D721Med (cell line): Measurements from ENCODE around the gene ACOT11.

Source experiments
- DNase-seq: peaks from one replicate; pipeline ENCODE4 v3.0.0; 2011; ENCODE audit warnings: low spot score; ENCODE audit not compliant: insufficient read length
- FAIRE-seq: peaks from 2 replicates; lab custom pipeline; 2011; peaks lifted over from hg19 to GRCh38; lab: Jason Lieb, UNC
- TF ChIP-seq, protein P1 (sequence below): IDR thresholded peaks from 2 replicates; pipeline ENCODE4 v1.5.1; 2012; ENCODE audit warnings: mild to moderate bottlenecking, control low read depth; ENCODE audit not compliant: insufficient read depth; ENCODE audit errors: missing control alignments

The ACOT11 gene

DNA sequence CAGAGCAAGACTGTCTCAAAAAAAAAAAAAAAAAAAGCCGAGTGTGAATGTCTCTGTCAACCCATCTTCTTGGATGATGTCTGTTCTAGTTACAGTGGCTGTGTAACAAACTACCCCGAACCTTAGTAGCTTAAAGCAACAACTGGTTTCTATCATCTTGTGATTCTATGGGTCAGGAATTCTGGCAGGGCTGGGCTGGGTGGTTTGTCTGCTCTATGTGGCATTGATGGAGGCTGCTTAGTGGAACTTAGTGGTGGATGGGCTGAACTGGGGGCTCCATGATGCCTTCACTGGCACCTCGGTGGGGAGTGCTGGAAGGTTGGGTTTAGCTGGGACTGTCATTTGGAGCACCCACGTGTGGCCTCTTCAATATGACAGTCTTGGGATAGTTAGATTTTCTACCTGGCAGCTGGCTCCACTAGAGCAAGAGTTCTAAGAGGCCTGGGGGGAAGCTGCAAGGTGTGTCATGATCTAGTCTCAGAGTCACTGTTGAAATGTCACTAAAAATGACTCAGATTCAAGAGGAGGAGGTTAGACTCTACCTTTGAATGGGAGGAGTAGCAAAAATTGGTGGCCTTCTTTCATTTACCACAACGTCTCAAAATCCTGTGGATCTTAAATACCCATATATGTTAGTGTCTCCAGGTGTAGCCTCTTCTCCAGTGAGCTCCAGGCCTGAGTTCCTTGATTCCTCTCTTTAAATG, 18.6 kb downstream of the ACOT11 start:
- FAIRE-seq (no peak), DNase-seq (no peak)
- TF ChIP-seq, protein P1, sequence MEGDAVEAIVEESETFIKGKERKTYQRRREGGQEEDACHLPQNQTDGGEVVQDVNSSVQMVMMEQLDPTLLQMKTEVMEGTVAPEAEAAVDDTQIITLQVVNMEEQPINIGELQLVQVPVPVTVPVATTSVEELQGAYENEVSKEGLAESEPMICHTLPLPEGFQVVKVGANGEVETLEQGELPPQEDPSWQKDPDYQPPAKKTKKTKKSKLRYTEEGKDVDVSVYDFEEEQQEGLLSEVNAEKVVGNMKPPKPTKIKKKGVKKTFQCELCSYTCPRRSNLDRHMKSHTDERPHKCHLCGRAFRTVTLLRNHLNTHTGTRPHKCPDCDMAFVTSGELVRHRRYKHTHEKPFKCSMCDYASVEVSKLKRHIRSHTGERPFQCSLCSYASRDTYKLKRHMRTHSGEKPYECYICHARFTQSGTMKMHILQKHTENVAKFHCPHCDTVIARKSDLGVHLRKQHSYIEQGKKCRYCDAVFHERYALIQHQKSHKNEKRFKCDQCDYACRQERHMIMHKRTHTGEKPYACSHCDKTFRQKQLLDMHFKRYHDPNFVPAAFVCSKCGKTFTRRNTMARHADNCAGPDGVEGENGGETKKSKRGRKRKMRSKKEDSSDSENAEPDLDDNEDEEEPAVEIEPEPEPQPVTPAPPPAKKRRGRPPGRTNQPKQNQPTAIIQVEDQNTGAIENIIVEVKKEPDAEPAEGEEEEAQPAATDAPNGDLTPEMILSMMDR, result no peak

DNA sequence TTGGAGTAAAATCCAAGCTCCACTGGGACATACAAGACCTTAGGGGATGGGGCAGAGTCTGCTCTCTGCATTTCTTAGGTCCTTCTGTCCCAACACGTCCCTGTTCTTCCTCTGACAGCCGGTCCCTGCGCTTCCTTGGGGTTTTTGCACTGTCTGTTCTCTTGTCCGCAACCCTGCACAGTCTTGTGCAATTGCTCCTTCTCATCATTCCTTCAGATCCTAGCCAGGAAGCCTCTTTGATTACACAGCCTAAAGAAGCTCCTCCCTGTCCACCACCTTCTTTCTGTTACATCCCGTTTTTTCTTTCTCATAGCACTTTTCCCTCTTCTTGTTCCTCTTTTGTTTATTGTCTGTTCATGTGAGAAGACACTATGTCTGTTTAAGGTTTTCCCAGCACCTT, 19.9 kb downstream of the ACOT11 start:
- no peak for FAIRE-seq
- TF ChIP-seq, protein P1, result no peak
- no peak for DNase-seq

DNA sequence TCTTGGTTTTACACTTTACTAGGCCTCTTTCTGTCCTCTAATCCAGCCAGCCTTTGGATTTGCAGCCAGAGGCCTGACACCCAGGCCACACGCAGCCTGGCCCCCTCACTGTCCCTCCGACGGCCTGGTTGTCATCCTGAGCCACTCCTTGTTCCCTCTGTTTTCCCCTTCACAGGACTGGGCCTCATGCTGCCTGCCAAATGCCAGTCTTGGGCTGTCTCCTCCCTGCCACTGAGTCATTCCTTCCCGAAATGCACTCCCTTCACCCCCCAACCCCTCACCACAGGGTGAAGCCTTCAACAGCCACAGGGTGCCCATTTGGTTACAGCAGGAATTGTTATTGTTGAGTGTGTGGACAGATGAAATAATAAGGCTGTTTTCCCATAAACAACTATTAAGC, 21.3 kb downstream of the ACOT11 start:
- FAIRE-seq, result no peak

DNA sequence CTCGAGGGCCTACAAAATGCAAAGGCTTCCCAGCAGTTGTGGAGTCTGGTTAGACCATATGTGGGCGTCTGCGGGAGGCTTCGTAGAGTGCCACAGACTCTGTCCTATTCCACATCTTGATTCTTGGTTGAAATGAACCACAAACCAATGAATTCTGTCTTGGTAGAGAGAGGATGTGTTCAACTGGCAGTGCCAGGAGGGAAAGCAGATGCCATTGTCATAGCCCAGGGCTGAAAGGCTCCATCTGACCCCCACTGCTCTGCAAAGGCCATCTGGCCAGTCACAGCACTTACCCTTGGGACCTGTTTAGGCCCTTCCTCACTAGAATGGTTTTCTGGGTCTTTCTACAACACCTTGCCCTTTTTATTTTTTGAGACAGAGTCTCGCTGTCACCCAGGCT, 22.1 kb downstream of the ACOT11 start:
- DNase-seq (no peak), FAIRE-seq (no peak)
- TF ChIP-seq, protein P1, result no peak

More for the DNA sequence above, 21.3 kb downstream of the ACOT11 start:
- DNase-seq, result no peak
- TF ChIP-seq, protein P1, result no peak

DNA sequence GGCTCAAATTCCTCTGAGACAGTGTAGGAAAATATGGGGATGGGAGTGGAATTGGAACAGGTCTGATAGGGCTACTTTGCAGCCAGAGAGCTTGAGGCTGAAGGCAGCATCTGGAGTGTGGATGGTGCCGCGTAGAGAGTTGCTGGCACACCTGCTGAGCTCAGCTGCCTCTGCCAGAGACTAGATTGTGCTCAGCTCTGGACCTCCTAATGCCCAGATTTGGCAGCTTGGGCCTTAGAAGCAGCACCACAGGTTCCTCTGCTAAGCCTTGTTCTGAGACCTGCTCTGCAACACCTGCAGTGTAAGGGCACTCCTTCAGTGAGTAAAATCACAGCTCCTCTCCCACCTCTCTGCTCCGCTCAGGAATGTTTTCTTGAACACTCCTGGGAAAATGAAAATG, 23.3 kb downstream of the ACOT11 start:
- DNase-seq, result no peak
- TF ChIP-seq, protein P1, result no peak
- FAIRE-seq, result no peak

DNA sequence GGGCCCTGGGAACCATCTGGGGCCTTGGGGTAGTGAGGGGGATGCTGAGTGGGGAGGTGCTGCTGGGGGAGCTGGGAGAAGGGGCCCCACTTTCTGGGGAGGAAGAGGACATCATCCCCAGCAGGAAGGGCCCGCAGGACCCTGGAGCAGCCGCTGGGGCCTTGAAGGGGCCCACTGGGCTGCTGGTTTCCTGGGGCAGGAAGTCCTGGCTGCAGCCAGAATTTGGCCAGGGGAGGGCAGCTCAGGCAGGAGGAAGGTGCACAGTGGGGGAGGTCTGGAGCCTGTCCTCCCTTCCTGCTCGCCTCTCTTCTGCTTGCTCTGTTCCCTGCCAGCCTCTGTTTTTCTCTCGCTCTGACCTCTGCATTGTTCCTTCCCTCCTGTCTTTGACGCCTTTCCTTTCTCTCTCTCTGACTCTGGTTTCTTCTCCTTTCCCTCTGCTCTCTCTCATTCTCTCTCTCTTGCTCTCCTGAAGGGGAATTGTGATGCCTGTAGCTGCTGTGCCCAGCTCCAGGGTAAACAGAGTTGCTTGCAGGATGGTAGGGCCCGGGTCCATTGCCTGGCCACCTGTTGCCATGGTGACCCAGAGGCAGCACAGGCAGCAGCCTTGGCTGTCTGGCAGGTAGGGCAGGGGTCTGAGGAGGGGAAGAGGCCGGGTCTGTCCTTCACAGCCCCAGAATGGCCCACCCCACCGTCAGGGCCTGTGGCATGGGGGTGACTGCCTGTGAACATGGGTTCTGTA, 23.9 kb downstream of the ACOT11 start:
- DNase-seq (no peak), FAIRE-seq (no peak)
- TF ChIP-seq, protein P1, result no peak

DNA sequence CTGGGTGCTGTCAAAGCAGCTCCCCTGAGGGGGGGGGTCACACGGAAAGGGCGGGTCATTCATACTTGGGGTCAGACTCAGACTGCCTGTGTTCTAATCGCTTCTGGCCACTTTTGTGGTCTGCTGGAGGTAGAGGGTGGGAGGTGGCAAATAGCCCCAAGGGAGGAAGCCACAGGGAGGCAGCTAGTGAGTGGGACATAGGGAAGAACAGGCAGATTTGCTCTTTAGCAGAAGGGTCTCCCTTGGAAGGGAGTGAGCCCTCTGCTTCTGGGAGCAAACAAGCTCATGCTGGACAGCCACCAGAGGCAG, 24.5 kb downstream of the ACOT11 start:
- DNase-seq (no peak), FAIRE-seq (no peak)
- TF ChIP-seq, protein P1, result no peak
